Gastroesophageal sphincter (tissue), 4 donors: ENCODE measurements around the gene C17orf100. TPM values are rescaled to one million over a fixed set of nuclear protein-coding genes. Genes with fewer than 3 reads are reported as not detected.
"Not testable (repeated sequence)": the region's sequence is repeated elsewhere in the genome, so short reads cannot be mapped to it uniquely, and the experiment has no call there.

Experiments used
- ATAC-seq: fragments of 150-250 bp; one replicate; pipeline ENCODE4 v1.9.1; 2016; ENCODE audit warnings: mild to moderate bottlenecking, moderate library complexity
- H3K27ac ChIP-seq, 4 donors: fragments of 200-600 bp; sonication (generic) in 3 of 4; 1 replicate in 3 of 4; 2 replicates in 1 of 4; pipeline ENCODE4 v1.5.1; 2016 to 2019
- H3K27me3 ChIP-seq: fragments of 200-600 bp; sonication (generic); one replicate; pipeline ENCODE4 v1.5.1; 2019
- H3K36me3 ChIP-seq, 2 donors: fragments of 200-600 bp; sonication (generic); one replicate each; pipeline ENCODE4 v1.5.1; 2019; ENCODE audit warnings: control low read depth in 1 of 2
- H3K4me1 ChIP-seq, 3 donors: fragments of 200-600 bp; sonication (generic); 1 replicate in 2 of 3; 2 replicates in 1 of 3; pipeline ENCODE4 v1.5.1; 2016 to 2019; ENCODE audit warnings: control low read depth in 2 of 3
- H3K4me3 ChIP-seq, 2 donors: fragments of 200-600 bp; sonication (generic); one replicate each; pipeline ENCODE4 v1.5.1; 2019; ENCODE audit warnings: mild to moderate bottlenecking in 1 of 2, moderate library complexity in 1 of 2
- H3K9me3 ChIP-seq, 3 donors: fragments of 200-600 bp; sonication (generic); one replicate each; pipeline ENCODE4 v1.5.1; 2017 to 2019; ENCODE audit warnings: control low read depth in 2 of 3
- EP300 ChIP-seq: sonication (generic); formaldehyde crosslinking; IDR thresholded peaks from one replicate; pipeline ENCODE4 v1.6.1; 2017; ENCODE audit warnings: antibody characterized with exemption, mild to moderate bottlenecking
- POLR2A ChIP-seq, 2 donors: fragments of 450-650 bp; IDR thresholded peaks; one replicate each; pipeline ENCODE4 v1.6.1; 2017; ENCODE audit warnings: antibody characterized with exemption in 2 of 2, mild to moderate bottlenecking in 2 of 2, moderate library complexity in 1 of 2
- POLR2AphosphoS5 ChIP-seq: sonication (generic); formaldehyde crosslinking; IDR thresholded peaks from one replicate; pipeline ENCODE4 v1.6.1; 2017; ENCODE audit warnings: antibody characterized with exemption
- WGBS, 2 donors: methylation state at CpG; one replicate each; pipeline ENCODE4 v1.1.5; 2018; ENCODE audit warnings: low coverage in 1 of 2; 5-methylcytosine and 5-hydroxymethylcytosine counted together
- total RNA-seq, 4 donors: library from RNA; depleted of rRNA; stranded (reverse); fragments of >200 nt; gene quantifications; one replicate each; pipeline ENCODE4 v1.1.0, GENCODE V29; 2016
- TF ChIP-seq, protein P1 (sequence below), 4 experiments: fragments of 200-600 bp in 2 of 4; fragments of 450-650 bp in 2 of 4; sonication (generic) in 1 of 4; IDR thresholded peaks; one replicate each; pipeline ENCODE4 v1.5.1; 2017 to 2019; ENCODE audit warnings: antibody characterized with exemption in 4 of 4, mild to moderate bottlenecking in 2 of 4, moderate library complexity in 2 of 4

C17orf100 gene
- total RNA-seq, 4 donors from 2014 or later: 1.4 to 2.1 TPM; not detected in 2

DNA sequence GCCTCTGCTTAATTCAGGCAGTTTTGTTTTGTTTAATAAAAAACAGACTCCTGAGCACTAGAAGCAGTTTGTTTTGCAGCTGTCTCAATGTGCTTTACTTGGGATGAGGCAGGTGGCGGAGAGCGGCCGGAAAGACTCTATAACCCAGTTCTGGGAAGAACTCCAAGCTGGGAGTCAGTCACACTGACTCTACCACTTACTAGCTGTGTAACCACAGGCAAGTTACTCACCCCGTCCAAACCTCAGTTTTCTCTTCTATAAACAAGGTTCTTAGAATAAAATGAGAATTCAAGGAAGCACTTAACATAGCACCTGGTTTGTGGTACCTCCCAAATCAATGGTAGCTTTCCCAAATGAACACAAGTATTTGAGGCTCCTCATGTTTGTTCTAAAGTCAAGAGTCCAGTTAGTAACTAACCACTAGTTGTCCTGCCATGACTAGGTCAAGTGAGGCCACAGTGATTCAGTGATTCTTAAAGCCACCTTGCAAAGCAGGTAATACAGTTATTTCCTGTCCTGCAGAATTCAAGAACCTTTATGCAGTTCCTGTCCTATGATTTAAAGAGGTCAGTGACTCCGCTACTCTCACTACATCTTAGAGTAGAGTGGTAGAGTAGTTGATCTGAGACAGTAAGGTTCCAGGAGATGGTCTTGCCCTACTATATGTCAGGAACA is 8.0 kb upstream of the C17orf100 start:
- no peak for TF ChIP-seq POLR2AphosphoS5
- TF ChIP-seq, protein P1, sequence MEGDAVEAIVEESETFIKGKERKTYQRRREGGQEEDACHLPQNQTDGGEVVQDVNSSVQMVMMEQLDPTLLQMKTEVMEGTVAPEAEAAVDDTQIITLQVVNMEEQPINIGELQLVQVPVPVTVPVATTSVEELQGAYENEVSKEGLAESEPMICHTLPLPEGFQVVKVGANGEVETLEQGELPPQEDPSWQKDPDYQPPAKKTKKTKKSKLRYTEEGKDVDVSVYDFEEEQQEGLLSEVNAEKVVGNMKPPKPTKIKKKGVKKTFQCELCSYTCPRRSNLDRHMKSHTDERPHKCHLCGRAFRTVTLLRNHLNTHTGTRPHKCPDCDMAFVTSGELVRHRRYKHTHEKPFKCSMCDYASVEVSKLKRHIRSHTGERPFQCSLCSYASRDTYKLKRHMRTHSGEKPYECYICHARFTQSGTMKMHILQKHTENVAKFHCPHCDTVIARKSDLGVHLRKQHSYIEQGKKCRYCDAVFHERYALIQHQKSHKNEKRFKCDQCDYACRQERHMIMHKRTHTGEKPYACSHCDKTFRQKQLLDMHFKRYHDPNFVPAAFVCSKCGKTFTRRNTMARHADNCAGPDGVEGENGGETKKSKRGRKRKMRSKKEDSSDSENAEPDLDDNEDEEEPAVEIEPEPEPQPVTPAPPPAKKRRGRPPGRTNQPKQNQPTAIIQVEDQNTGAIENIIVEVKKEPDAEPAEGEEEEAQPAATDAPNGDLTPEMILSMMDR (IDR thresholded peaks at IDR 0.05): no peak
- no peak for TF ChIP-seq EP300
- no peak for TF ChIP-seq POLR2A (IDR thresholded peaks at IDR 0.05)
- Histone ChIP-seq H3K27ac (no peak overlapping the region), H3K27me3 (no peaks in the 10 kb centered on the region), H3K4me3 (no peak overlapping the region), H3K36me3 (peaks cover 0 to 56% of the 10 kb centered on the region in 2 donors), H3K9me3 (no peaks in the 10 kb centered on the region), H3K4me1 (peaks cover 0 to 49% (median 14%) of the 10 kb centered on the region in 3 donors)
- 70 to 71% methylated on average over 4 of the region's 5 CpGs for WGBS, 2 donors
- no peak for ATAC-seq

DNA sequence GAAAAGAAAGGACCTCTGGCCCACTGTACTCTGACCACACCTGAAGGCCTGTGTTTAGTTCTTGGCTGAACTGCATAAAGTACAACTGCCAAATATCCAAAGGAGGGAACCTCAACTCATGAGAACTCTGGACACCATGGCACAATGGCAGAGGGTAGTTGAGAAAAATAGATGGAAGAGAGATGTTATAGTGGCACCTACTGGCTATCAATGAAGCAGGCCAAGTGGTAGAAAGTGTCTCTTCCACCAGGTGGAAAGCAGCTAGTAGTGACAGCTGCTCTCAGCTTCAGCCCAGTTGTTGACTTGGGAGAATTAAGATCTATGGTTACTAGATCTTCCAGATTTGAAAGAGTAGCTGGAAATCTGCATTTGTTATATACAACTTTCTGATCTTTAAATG is 3.4 kb upstream of the C17orf100 start:
- Histone ChIP-seq H3K9me3 (no peaks in the 10 kb centered on the region), H3K36me3 (peaks cover 0 to 62% of the 10 kb centered on the region in 2 donors), H3K27me3 (no peaks in the 10 kb centered on the region), H3K27ac (no peak overlapping the region), H3K4me3 (no peak overlapping the region), H3K4me1 (peaks cover 0 to 50% (median 17%) of the 10 kb centered on the region in 3 donors)
- TF ChIP-seq POLR2A (IDR thresholded peaks at IDR 0.05): no peak
- TF ChIP-seq, protein P1 (IDR thresholded peaks at IDR 0.05): peak in 1 of 4 experiments; percentile 12
- no peak for ATAC-seq

DNA sequence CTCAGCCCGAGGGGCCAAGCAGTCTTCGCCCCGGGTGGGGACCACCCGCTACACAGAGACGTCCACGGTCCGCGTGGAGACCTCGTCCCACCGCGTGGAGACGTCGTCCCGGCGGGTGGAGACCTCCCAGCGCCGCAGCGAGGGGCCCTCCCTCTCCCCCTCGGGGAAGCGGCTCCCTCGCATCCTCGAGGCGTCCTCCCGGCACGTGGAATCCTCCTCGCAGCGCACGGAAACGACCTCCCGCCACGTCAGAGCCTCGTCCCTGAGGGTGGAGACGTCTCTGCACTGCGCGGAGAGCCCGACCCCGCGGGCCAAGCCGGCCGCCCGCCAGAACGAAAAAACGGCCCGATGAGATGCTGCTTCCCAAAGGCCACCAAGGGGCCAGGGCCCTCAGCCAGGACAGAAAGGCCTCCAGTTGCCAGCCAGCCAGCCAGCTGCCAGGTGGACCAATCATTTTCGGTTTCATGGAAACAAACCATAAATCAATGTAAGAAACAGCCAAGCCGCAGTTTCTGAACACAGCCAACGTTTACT is 424 bp downstream of the C17orf100 start:
- Histone ChIP-seq H3K4me1 (peaks cover 0 to 71% (median 20%) of the 10 kb centered on the region in 3 donors), H3K27me3 (peaks cover 31% of the 10 kb centered on the region), H3K36me3 (peaks cover 0 to 30% of the 10 kb centered on the region in 2 donors), H3K27ac (peak overlapping the region; percentile 80 to 96 (median 87)), H3K9me3 (peaks cover 0 to 9% (median 0%) of the 10 kb centered on the region in 3 donors), H3K4me3 (peak overlapping the region; percentile 57 to 92)
- 0 to 27% methylated on average over 2 of the region's 47 CpGs for WGBS, 2 donors
- ATAC-seq: peak; percentile 68
- TF ChIP-seq, protein P1 (IDR thresholded peaks at IDR 0.05): peak in 2 of 4 experiments; percentile 10 to 19
- TF ChIP-seq POLR2AphosphoS5: peak; percentile 72
- no peak for TF ChIP-seq POLR2A (IDR thresholded peaks at IDR 0.05)

DNA sequence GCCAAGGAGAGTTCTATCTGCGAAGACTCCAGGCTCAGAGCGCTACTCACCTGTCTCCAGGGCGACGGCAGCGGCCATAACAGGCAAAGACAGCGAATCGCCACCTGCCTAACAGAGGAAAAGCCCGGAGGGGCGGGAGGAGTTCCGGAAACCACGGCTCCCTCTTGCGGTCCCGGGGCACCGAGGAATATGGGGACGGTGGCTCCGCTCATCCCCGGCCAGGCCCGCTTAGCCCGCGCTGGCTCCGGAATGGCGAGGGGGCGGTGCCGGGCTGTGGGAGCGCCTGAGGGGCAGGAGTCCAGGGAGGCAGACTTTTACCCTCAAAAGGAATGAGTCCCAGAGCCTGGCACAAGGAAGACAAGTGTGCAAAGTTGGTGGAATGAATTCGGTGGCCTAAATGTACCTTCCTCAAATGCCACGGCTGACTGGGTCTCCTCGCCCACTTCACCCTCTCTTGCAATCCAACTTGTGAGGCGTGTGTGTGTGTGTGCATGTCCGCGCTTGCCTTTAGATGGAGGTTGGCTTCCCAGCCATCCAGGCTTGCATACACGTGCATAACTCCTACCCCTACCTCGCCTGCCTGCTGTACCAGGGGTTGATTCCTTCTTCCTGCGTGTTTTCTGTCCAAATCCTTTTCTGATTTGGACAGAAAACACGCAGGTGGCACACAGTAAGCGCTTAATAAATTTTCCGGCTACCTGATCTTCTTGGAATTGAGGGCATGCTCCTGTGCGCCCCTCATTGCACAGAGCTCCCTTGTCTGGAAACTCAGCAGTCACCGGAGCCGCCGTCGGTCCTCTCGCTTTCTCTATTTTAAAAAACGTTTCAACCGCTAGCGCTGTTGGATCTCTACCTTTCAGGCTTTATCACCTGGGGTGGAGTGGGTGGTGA is 3.5 kb downstream of the C17orf100 start:
- H3K9me3 ChIP-seq: peaks cover 0 to 9% (median 0%) of the 10 kb centered on the region in 3 donors
- H3K4me1 ChIP-seq: peaks cover 0 to 53% (median 18%) of the 10 kb centered on the region in 3 donors
- ATAC-seq: no peak
- peak overlapping the region in 1 of 2 donors; percentile 19 for H3K4me3 ChIP-seq
- WGBS, 2 donors: 18 to 25% methylated on average over 10 to 13 of the region's 46 CpGs
- peaks cover 61% of the 10 kb centered on the region for H3K27me3 ChIP-seq
- H3K36me3 ChIP-seq: no peaks in the 10 kb centered on the region
- H3K27ac ChIP-seq: no peak overlapping the region
- TF ChIP-seq, protein P1 (IDR thresholded peaks at IDR 0.05): no peak
- no peak for TF ChIP-seq POLR2AphosphoS5
- TF ChIP-seq EP300: no peak
- no peak for TF ChIP-seq POLR2A (IDR thresholded peaks at IDR 0.05)

DNA sequence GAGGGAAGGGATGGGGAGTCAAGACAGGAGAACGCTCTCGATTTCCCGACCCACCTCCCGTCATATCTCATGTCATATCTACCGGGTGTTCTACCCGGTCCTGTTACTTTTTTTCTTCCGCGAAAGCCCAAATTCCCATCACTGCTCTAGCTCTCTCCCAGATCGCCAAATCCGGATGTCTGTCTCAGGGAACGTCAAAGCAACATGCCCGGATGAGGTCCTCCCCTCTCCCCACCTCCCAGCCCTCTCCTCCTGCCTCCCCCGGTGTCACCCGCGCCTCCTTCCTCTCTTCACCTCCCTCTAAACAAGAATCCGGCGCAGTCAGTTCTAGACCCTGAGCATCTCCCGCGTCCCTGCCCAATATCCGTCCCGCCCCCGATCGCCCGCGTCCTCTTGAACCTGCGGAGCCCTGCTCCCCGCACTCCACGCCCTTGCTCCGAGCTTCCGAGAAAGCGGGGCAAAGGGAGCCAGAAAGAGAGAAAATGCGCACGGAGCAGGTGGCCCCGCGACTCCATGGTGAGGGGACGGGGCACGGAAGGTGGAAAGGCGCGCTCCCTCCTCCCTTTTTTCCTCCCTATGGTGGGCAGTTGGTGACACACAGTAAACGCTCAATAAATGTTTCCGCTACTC is 4.3 kb downstream of the C17orf100 start:
- H3K4me3 ChIP-seq, H3K27ac ChIP-seq, H3K9me3 ChIP-seq, H3K36me3 ChIP-seq, ATAC-seq: not testable (repeated sequence)
- Histone ChIP-seq H3K27me3 (peaks cover 68% of the 10 kb centered on the region), H3K4me1 (peaks cover 0 to 46% (median 12%) of the 10 kb centered on the region in 3 donors)
- WGBS, 2 donors: 7 to 11% methylated on average over 5 to 12 of the region's 41 CpGs

DNA sequence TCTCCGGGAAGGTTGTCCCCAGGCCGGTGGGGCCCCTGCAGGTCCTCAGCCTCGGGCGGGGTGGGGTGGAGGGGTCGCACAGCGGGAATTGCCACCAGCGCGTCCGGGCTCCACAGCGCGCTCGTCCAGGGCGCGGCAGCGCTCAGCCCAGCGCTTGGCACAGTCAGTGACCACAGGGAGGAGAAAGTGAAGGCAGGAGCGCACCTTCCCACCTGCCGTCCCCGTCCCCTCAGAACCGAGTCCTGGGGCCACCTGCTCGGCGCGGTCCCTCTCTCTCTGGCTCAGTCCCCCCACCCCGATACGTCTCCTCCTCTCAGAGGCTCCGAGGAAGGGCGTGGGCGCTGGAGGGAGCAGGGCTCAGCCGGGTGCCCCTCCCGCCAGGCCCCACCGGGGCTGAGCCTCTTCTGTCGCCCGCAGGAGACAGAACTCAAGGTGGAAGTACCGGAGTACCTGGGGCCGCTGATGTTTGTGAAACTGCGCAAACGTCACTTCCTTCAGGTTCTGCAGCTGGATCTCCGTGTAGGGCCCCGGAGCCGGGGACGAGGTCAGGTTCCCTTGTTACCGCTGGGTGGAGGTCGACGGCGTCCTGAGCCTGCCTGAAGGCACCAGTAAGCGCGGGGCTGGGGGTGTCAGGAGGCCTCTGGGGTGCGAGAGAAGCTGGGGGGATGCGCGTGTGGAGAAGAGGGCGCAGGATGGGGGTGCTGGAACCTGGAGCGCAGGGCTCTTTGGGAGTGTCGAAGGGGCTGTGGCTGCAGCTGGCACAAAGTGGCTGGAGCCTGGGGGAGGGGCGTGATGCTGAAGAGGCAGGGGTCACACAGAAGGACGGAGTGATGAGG is 5.5 kb downstream of the C17orf100 start:
- ATAC-seq, H3K27ac ChIP-seq, H3K36me3 ChIP-seq, H3K9me3 ChIP-seq: not testable (repeated sequence)
- Histone ChIP-seq H3K4me3 (peak overlapping the region in 1 of 2 donors; percentile 18), H3K27me3 (peaks cover 75% of the 10 kb centered on the region), H3K4me1 (peaks cover 0 to 41% (median 9%) of the 10 kb centered on the region in 3 donors)
- 0 to 20% methylated on average over 5 to 7 of the region's 55 CpGs for WGBS, 2 donors
